Heart left ventricle (tissue), 16 donors: ENCODE results near the gene IGSF9. TPM values are rescaled to one million over a fixed set of nuclear protein-coding genes. Genes with fewer than 3 reads are reported as not detected.

Source experiments
- ATAC-seq, 4 donors: fragments of 200-7000 bp; cut with Tn5 transposase; one replicate each; pipeline ENCODE4 v1.9.1; 2020 to 2022; ENCODE audit warnings: moderate library complexity in 4 of 4, mild to moderate bottlenecking in 3 of 4, moderate number of reproducible peaks in 1 of 4
- DNase-seq, 5 donors: peaks; one replicate each; pipeline ENCODE4 v3.0.0-alpha.2; 2020
- H3K27ac ChIP-seq, 12 donors: fragments of 200-600 bp; sonication (generic) in 4 of 12; one replicate each; pipeline versions ENCODE4 v1.5.0 to v1.8.0; 2016 to 2022; ENCODE audit warnings: mild to moderate bottlenecking in 2 of 12
- H3K27me3 ChIP-seq, 9 donors: fragments of 200-600 bp; sonication (generic) in 2 of 9; one replicate each; pipeline versions ENCODE4 v1.5.1 to v1.8.0; 2016 to 2022; ENCODE audit warnings: mild to moderate bottlenecking in 3 of 9
- H3K36me3 ChIP-seq, 9 donors: fragments of 200-600 bp; sonication (generic) in 2 of 9; one replicate each; pipeline versions ENCODE4 v1.5.0 to v1.8.0; 2018 to 2022; ENCODE audit warnings: mild to moderate bottlenecking in 2 of 9
- H3K4me1 ChIP-seq, 12 donors: fragments of 200-600 bp; sonication (generic) in 4 of 12; one replicate each; pipeline versions ENCODE4 v1.5.0 to v1.8.0; 2016 to 2022; ENCODE audit warnings: mild to moderate bottlenecking in 3 of 12
- H3K4me3 ChIP-seq, 12 donors: fragments of 200-600 bp; sonication (generic) in 4 of 12; one replicate each; pipeline versions ENCODE4 v1.5.0 to v1.8.0; 2017 to 2022; ENCODE audit warnings: mild to moderate bottlenecking in 9 of 12, moderate library complexity in 4 of 12
- H3K9me3 ChIP-seq, 12 donors: fragments of 200-600 bp; sonication (generic) in 4 of 12; one replicate each; pipeline versions ENCODE4 v1.5.0 to v1.8.0; 2016 to 2022; ENCODE audit warnings: mild to moderate bottlenecking in 1 of 12
- CTCF ChIP-seq, 12 donors: fragments of 200-600 bp; sonication (generic) in 4 of 12; IDR thresholded peaks; one replicate each; pipeline versions ENCODE4 v1.5.0 to v1.8.0; 2018 to 2022; ENCODE audit warnings: antibody characterized with exemption in 12 of 12, mild to moderate bottlenecking in 5 of 12
- POLR2A ChIP-seq, 2 donors: fragments of 450-650 bp; IDR thresholded peaks; one replicate each; pipeline ENCODE4 v1.6.1; 2017; ENCODE audit warnings: antibody characterized with exemption in 2 of 2, mild to moderate bottlenecking in 2 of 2, moderate library complexity in 2 of 2
- WGBS, 4 donors: extraction: QIAGEN DNeasy Blood & Tissue Kit in 2 of 4; methylation state at CpG; one replicate each; pipeline versions ENCODE4 v1.1.5 to v1.1.7; 2013 to 2018; 5-methylcytosine and 5-hydroxymethylcytosine counted together
- intact Hi-C, 10 donors: fragments of 100-400 bp; cut with DNase I; formaldehyde crosslinking; loops; one replicate each; pipeline versions ENCODE4 v1.11.1 to v1.14.2; 2022
- polyA plus RNA-seq, 2 donors: library from polyadenylated mRNA; stranded (reverse); fragments of 200-250 nt; gene quantifications; one replicate each; pipeline ENCODE4 v1.2.3, GENCODE V29; 2013
- total RNA-seq, 9 donors: library from RNA; depleted of rRNA in 2 of 9; stranded (reverse); fragments of >200 nt in 2 of 9; fragmentation: NEBNext Ultra II Directional in 3 of 9; extraction: Animal tissue kit (Norgen Biotek cat#: 25700) in 3 of 9; gene quantifications; one replicate each; pipeline versions ENCODE4 v1.1.0 to v1.2.4, GENCODE V29; 2016 to 2023
- donor health status: ischemic (EF 13 %, LVEDD 7.1; RV severe dilation, severe dysfunction).
- donor health status: healthy with polysubstance abuse.
- donor health status: DM: no; HTN: yes; CAD: no.
- donor health status: DM: no; HTN: no; CAD: no.
- donor health status: ischemic (EF 25% LVEDD 6.9; RV normal size, moderate dysfunction).
- donor health status: ischemic (EF 25% LVEDD 5.7; RV mildly dilated, moderate dysfunction).
- donor health status: healthy.
- donor health status: DM: yes; HTN: yes; CAD: no.
- donor health status: ischemic (EF 35%, LVEDD 5.7; RV mildly dilated, moderate dysfunction).
- donor health status: nonischemic (EF 11% LVEDD 7.7; RV severe dilation, severe dysfunction).
- donor health status: DM: yes; HTN: yes; CAD: no.
- donor health status: PGD.
- donor health status: ischemic (EF 29% LVEDD 5.4; RV normal size, mild dysfunction).
- donor health status: nonischemic (EF 23%, LVEDD 6.1; RV moderate dilation, normal function).

The IGSF9 gene
- total and polyA plus RNA-seq, 11 donors: 0.06 to 4.8 (median 0.12) TPM; not detected in 6

DNA sequence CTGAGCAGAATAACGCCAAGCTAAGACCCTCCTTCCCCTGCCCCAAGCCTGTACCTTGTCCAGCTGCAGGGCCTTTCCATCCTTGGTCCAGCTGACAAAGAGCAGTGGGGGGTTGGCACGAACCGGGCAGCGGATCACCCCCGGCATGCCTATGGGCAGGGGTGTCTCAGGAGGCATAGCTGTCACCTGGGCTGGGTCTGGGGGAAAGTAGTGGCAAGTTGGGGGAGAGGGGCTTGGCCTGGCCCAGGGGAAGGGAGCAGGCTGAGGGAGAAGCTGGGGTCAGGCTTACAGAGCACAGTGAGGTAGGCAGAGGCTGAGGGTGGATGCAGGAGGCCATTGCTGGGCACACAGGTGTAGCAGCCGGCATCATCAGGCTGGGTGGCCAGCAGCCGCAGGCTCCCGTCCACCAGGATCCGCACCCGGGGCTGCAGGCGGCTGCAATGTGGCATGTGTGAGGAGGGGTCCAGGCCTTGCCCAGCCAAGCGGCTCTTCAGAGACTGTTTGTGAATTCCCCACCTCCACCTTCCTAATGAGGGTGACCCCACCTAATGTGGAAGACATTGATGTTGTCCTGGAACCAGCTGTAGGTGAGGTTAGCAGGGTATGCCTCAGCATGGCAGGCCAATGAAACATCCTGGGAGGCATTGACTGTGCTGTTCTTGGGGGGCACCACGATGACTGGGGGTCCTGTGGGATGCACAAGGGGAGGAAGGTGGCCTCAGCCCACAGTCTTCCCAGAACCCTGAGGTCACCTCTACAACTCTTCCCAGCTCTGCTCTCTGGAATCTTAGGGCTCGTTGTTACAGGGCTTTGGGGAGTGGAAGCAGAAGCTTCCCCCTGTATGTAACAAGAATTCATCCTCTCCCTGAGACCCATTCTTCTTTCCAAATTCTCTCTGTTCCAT lies 11.0 kb downstream of the IGSF9 start:
- H3K36me3 ChIP-seq: no peaks in the 10 kb centered on the region
- intact Hi-C loops: loop anchor here in 4 of 10 donors (2.0 to 10.0 kb wide), 4 partner anchors 42 to 137 kb away; no protein-coding TSS in a partner anchor
- H3K27me3 ChIP-seq: peaks cover 0 to 15% (median 0%) of the 10 kb centered on the region in 9 donors
- H3K4me1 ChIP-seq: peaks cover 0 to 23% (median 7%) of the 10 kb centered on the region in 12 donors
- DNase-seq: no peak
- no peak overlapping the region for H3K4me3 ChIP-seq
- H3K27ac ChIP-seq: no peak overlapping the region
- ATAC-seq: no peak
- H3K9me3 ChIP-seq: no peaks in the 10 kb centered on the region
- TF ChIP-seq CTCF (IDR thresholded peaks at IDR 0.05) (no peak), POLR2A (IDR thresholded peaks at IDR 0.05) (no peak)
- WGBS, 4 donors: 86 to 93% (median 92%) methylated on average over 8 to 14 of the region's 14 CpGs

DNA sequence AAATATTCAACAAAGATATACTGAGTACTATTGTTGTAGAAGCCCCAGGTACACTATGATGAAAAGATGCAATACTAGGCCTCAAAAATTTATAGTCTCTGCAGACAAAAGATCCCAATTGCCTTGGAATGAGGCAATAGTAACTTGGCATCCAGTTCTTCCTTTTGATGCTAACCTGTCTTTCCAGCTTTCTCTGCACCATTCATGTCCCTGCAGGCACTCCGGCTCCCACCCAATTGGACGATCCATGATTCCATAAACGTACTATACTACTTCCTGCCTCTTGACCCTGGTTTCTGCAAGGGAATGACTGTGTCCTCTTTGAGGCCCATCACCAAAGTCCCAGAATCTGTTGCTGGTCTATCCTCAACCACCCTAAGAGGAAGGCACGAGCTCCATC lies 12.1 kb downstream of the IGSF9 start:
- WGBS, 4 donors: 83 to 91% (median 86%) methylated on average over 4 of the region's 4 CpGs
- no peak for DNase-seq

DNA sequence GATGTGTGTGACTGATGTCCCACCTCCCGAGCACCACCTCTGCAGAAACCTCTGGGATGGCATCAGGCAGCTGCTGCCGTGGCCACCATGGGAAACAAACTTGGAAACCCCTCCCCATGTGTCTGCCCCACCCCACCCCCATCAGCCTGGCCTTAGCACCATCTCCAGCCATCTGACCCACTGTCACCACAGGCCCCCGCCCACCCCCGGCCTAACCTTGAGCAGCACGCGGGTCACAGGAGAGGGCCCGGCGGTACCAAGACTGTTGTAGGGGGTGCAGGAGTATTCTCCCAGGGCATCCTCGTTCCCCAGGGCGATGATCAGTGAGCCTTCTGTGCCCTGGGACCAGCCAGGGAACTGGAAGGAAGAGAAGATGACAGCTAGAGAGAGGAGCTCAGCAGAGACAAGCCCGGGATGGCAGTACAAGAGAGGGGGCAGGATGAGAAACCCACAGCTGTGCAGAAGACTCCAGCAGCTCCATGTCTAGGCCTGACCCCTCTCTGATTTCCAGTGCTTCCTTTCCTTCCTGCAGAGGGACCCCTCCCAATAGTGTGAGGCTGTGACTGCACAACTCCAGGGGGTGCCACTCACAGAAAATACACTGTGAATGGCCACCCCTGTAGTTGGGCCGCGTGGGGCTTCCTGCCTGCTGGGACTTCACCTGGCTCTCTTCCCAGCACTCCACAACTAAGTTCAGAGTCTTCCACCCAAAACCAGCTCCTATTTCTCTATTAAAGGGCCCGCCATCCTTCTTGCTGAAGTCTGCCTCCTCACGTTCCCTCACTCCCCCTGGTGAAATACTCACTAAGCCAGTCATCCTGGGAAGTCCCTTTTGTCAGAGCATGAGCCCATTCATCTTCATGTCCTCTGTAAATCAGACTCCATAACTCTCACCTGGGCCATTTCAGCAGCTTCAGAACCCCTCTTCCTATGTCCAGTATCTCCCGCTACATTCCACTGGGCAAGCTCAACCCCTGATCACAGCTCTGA lies 12.8 kb downstream of the IGSF9 start:
- DNase-seq (no peak), ATAC-seq (no peak)
- intact Hi-C loops: loop anchor here in 2 of 10 donors (5.0 to 10.0 kb wide), 2 partner anchors 40 to 98 kb away; no protein-coding TSS in a partner anchor
- H3K36me3 ChIP-seq: no peaks in the 10 kb centered on the region
- peaks cover 0 to 6% (median 0%) of the 10 kb centered on the region in 9 donors for H3K27me3 ChIP-seq
- TF ChIP-seq POLR2A (IDR thresholded peaks at IDR 0.05) (no peak), CTCF (IDR thresholded peaks at IDR 0.05) (no peak)
- no peak overlapping the region for H3K27ac ChIP-seq
- no peak overlapping the region for H3K4me3 ChIP-seq
- peaks cover 0 to 19% (median 7%) of the 10 kb centered on the region in 12 donors for H3K4me1 ChIP-seq
- 81 to 84% (median 83%) methylated on average over 16 of the region's 16 CpGs for WGBS, 4 donors
- no peaks in the 10 kb centered on the region for H3K9me3 ChIP-seq

More for the DNA sequence above, 12.1 kb downstream of the IGSF9 start:
- ATAC-seq: no peak
- peaks cover 0 to 23% (median 7%) of the 10 kb centered on the region in 12 donors for H3K4me1 ChIP-seq
- intact Hi-C loops: loop anchor here in 2 of 10 donors (5.0 to 10.0 kb wide), 2 partner anchors 41 to 99 kb away; no protein-coding TSS in a partner anchor
- no peak for TF ChIP-seq POLR2A (IDR thresholded peaks at IDR 0.05)
- no peak for TF ChIP-seq CTCF (IDR thresholded peaks at IDR 0.05)
- no peaks in the 10 kb centered on the region for H3K9me3 ChIP-seq
- no peaks in the 10 kb centered on the region for H3K36me3 ChIP-seq
- H3K27me3 ChIP-seq: peaks cover 0 to 14% (median 0%) of the 10 kb centered on the region in 9 donors
- H3K27ac ChIP-seq: no peak overlapping the region
- H3K4me3 ChIP-seq: no peak overlapping the region
